Retina (tissue), 1 donor: Measurements from ENCODE around the gene SAMD14.

Experiments used
- DNase-seq: peaks from one replicate; pipeline ENCODE4 v3.0.0-alpha.2; 2016

Gene SAMD14

GRCh38 chr17:50165066-50165465 lies 35.1 kb upstream of the SAMD14 start:
- DNase-seq = no peak

- no peak for DNase-seq
Observed at GRCh38 chr17:50164697-50164988, 34.7 kb upstream of the SAMD14 start.

- no peak for DNase-seq
Observed at GRCh38 chr17:50163843-50164696, 34.1 kb upstream of the SAMD14 start.

- no peak for DNase-seq
Observed at GRCh38 chr17:50162466-50163254, 32.7 kb upstream of the SAMD14 start.

GRCh38 chr17:50161911-50162288 lies 31.9 kb upstream of the SAMD14 start:
- DNase-seq = no peak

- DNase-seq = peak; percentile 97
Observed at GRCh38 chr17:50161023-50161910, 31.3 kb upstream of the SAMD14 start.

- DNase-seq = no peak
Observed at GRCh38 chr17:50157891-50158290, 27.9 kb upstream of the SAMD14 start.

GRCh38 chr17:50155115-50155819 lies 25.3 kb upstream of the SAMD14 start:
- DNase-seq = no peak

- no peak for DNase-seq
Observed at GRCh38 chr17:50154604-50155003, 24.6 kb upstream of the SAMD14 start.

GRCh38 chr17:50153650-50154575 lies 24.0 kb upstream of the SAMD14 start:
- DNase-seq = no peak

GRCh38 chr17:50152736-50153135 lies 22.8 kb upstream of the SAMD14 start:
- no peak for DNase-seq

GRCh38 chr17:50151937-50152547 lies 22.1 kb upstream of the SAMD14 start:
- peak; percentile 89 for DNase-seq

- peak; percentile 81 for DNase-seq
Observed at GRCh38 chr17:50151041-50151936, 21.3 kb upstream of the SAMD14 start.

GRCh38 chr17:50150354-50151040 lies 20.5 kb upstream of the SAMD14 start, which contains the start of gene PPP1R9B:
PPP1R9B (minus strand) TSS chr17:50150677; CDS start chr17:50150513, 164 bp downstream.
- DNase-seq = peak; percentile 49

- DNase-seq = peak; percentile 72
Observed at GRCh38 chr17:50149417-50150353, 19.7 kb upstream of the SAMD14 start.

- DNase-seq = peak; percentile 49
Observed at GRCh38 chr17:50149091-50149416, 19.1 kb upstream of the SAMD14 start.

- peak; percentile 62 for DNase-seq
Observed at GRCh38 chr17:50148226-50149090, 18.5 kb upstream of the SAMD14 start.
